NOMO-1 treated with dmso at 0.1 percent for 144 hours (cell line): ENCODE measurements around the gene PRADC1.

ENCODE experiments used
- DNase-seq: peaks from one replicate; lab custom pipeline; 2025; ENCODE audit not compliant: unreplicated experiment; lab: John Stamatoyannopoulos, UW

Gene PRADC1

DNA sequence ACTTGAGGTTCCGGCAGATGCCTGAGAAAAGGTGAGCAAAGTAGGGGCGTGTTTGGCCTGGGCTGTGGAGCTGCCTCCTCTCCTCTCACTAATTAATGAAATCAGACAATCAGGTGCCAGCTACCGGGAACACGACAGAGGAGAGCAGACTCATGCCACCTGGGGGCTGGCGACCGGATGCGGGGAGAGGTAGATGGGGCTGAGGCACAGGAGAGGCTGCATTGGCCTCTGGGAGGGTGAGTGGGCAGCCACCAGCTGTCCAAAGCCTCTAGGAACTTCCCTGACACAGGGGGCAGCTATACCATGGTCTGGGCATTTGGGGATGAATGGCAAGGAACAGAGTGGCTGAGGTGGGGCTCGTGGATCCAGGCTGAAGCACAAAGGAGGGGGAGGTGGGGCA is 26.2 kb upstream of the PRADC1 start:
- DNase-seq = no peak

DNA sequence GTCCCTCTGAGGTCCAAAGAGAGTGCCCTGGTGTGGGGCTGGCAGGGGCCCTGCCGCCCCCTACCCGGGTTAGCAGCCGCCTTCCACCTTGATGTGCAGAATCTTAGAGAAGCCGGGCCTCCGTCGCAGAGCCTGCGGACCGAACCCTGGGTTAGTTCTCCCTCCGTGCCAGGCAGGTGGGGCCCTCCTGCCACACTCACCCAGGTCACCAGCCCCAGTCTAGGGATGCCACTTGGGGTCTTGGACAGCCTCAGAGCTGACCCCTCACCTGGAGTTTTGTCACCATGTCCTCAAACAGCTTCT is 25.8 kb upstream of the PRADC1 start:
- no peak for DNase-seq

DNA sequence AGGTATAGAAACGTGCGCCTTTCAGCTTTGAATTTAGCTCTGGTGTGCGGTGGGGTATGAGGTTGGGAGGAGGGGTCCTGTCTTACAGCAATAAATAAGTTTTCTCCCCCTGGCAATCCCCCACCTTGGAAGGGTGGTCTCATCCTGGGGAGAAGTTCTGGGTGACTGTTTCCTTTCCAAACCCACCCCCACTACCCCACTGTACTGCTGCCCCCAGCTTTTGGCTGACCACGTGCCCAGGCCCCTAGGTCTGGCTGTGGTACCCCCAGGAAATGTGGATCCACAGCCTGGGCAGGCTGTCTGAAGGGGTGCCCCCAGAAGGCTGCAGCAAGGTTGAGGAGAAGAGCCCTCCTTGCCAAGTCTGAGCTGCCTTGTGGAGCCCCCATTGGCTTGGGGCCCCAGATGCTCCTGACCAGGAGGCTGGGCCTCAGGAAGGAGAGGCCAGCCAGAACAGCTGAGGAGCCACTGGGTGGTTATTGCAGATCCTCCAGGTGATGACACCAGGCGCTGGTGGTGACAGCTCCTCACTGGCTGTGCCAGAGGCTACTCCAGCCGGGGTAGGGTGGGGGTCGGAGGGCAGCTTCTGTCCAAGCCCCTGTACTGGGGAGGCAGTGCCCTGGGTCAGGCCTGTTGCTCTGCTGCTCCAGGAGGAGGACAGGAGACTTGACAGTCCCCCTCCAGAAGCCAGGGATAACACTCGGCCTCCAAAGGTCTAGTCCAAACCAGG is 25.3 kb upstream of the PRADC1 start:
- DNase-seq = no peak

DNA sequence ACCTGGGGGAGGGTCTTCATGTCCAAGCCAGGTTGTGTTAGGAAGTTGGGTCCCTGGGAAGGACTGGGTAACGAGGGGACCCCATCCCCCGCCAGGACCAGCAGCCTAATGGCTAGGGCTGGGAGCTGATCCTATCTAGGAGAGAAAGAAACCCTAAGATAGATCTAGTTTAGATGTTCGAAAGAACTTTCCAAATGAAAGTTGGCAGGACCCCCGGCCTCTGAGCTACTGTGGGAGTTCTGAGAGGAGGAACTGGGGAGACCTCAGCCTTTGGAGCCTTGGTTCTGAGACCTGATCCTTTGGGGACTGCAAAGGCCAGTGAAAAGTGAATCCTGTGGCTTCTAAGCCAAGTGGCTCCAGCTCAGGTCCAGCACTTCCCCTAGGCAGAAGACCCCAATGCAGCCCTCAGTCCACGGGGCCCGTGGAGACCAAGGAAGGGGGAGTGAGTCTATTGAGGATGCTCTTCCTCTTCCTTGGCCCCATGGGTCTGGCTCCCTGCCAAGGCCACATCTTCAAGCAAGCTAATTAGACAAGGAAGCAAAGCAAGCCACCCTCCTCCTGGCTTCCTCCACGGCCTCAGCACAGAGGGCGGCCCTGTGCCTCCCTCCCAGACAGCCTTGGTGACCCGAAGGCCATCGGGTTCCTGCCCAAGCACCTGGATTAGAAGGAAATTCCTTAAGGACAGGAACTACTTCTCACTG is 24.5 kb upstream of the PRADC1 start:
- DNase-seq = peak; percentile 8

DNA sequence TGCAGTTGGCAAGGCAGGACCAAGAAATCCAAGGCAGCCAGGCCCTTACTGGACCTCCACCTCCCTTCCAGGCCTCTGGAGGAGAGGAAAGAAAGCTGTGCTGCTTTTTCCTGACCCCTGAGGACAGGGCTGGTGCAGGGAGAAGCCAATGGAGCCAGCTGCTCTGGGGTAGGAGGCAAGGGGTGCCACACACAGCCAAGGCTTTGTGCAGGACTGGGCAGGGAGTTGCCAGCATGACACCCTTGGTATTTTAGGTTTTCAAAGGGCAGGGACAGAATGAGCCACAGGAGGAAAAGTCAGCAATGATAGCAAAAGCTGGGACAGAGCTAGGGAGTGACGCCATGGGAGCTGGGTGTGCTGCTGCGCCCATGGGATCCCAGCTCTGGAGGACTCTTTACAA is 24.0 kb upstream of the PRADC1 start:
- DNase-seq = no peak

DNA sequence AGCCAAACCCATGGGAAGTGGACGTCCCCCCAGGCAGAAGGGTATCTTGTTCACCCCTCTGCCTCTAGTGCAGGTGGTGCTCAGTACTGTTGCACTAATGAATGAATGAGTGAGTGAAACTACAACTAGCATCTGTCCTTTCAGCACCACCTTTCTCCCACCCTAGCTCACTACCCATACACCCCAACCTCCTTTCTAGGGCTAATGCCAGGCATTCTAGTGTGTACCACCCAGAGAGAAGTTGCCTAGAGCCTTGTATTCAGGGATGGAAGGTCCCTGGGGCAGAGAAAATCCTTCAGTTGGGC is 23.5 kb upstream of the PRADC1 start:
- DNase-seq = no peak

DNA sequence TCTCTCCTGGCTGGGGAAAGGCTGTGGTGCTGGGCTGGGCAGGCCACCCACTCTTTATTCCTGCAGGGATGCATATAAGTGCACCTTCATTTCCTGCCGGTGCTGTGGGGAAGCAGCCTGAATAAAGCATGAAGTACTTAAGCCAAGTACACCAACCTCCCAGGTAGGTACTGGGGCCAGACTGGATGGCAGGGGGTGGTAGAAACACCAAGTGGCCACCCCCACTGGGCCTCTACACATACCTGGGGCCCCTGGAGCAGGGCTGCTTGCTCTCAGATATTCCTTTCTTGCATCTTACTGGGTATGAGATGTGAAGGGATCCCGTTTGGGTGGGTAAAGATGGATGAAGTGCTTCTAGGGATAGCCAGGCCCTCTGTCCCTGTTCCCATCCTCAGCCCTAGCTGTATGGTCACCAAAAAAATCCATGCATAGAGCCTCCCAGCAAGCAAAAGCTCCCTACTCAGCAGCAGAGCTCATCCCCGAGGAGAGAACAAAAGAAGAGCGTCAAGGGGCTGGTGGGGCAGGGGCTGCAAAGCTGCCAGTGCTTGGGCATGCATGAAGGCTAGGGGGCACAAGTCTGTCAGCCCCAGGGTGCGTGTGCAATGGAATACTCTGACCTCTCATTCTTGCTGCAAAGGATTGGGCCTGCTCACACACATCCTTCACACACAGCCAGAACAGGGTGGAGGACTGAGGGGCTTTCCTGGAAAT is 23.0 kb upstream of the PRADC1 start:
- DNase-seq = no peak

DNA sequence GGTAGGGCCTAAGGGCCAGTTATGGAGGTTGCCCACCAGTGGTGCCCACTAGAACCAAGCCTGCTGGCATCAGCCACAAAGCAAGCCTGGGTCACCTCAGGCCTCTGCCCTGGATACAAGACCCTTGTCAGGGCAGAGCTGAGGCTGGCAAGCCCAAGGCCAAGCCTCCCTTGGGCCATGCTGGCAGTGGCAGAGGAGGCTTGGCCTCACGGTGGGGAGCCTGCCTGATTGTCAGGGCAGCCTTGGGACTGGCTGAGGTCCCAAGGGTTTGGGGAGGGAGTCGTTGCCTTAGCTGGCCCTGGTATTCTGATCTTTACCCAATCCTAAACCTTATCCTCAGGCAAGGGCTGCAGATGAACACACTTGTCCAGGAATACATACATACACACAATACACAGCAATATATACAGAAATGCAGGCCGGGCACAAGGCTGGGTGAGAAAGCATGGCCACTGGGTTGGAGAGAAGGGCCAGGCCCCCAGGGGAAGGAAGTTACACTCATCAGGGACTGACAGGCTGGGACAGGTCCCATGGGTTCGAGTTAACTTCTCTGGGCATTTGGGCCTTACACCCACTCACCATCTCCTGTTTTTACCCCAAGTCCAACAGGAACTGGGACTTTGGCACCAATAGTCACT is 22.1 kb upstream of the PRADC1 start:
- no peak for DNase-seq

DNA sequence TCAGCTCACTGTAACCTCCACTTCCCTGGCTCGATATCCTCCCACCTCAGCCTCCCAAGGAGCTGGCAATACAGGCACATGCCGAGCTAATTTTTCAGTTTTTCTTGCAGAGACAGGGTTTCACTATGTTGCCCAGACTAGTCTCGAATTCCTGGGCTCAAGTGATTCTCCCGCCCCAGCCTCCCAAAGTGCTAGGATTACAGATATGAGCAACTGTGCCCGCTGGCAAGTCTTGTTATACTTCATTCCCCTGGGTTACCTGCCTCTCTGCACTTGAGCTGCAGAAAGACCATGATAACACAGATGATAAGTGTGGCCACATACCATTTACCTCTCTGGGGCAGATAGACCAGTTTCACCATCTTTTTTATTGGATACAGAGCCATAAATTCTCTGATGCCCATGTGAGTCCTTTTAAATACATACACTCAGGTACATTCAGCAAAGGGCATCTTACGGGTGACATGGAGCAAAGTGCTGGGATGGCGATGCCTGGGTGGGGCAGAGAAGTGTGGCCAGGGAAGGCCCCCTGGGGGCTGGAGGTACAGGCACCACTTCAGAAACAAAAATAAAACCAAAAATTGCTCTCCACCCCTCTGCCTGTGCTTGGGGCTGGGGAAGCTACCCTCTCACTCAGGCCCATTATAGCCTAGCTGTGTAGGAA is 21.4 kb upstream of the PRADC1 start:
- DNase-seq = no peak

DNA sequence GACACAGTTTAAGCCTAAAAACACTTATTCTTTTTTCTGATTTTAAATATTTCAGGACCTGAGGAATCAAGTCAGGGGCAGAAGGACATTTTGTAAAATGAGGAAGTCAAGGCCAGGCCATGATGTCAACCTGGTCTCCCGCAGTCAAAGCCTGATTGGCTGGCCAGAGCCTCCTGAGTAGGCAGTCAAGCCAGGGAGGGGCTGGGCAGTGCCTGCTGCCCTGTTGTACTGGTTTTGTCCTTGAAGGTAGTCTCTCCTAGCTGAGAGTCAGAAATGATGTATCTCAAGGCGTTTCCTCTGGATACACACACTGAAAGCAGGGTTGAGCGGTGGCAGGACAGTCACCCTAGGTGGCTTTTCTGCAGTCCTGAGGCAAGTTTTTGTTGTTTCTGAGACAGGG is 20.9 kb upstream of the PRADC1 start:
- peak; percentile 30 for DNase-seq

DNA sequence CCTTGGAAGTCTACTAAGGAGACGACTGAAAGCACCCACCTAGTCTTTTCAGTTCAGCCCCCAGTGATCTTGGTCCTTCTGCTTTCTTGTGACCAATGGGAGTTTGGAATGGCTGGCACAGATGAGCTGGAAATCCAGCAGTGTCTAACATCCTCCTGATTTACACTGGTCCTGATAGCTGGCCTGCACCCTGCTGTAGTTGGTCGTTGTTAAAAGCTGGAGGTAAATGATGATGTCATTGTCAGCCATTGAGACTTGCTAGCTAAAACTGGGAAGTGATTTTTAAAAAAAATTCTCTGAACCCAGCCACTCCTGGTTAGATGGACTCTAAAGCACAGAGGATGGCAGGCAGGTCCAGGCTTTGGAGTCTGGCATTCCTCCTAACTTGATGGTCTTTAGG is 20.4 kb upstream of the PRADC1 start:
- no peak for DNase-seq

DNA sequence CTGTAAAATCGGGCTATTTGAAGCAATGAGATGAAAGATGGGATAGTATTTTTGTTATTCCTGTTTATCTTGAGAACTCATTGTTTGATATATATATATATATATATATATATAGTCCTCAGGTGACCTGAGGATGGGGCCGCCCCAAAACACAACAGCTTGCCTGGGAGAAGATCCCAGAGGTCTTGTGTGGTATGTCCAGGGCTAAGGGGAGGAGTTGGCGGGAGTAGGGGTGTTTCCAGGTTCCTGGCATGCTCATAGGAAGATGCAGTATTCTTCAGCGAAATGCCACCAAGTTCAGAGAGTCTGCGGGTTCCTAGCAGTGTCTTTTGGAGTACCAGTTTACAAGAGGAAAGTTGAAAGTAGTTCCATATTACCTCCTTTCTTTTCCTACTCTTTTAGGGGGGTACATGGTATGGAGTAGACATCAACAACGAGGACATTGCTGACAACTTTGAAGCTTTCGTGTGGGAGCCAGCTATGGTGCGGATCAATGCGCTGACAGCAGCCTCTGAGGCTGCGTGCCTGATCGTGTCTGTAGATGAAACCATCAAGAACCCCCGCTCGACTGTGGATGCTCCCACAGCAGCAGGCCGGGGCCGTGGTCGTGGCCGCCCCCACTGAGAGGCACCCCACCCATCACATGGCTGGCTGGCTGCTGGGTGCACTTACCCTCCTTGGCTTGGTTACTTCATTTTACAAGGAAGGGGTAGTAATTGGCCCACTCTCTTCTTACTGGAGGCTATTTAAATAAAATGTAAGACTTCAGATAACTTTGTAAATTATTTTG is 19.4 kb upstream of the PRADC1 start:
- DNase-seq = no peak

DNA sequence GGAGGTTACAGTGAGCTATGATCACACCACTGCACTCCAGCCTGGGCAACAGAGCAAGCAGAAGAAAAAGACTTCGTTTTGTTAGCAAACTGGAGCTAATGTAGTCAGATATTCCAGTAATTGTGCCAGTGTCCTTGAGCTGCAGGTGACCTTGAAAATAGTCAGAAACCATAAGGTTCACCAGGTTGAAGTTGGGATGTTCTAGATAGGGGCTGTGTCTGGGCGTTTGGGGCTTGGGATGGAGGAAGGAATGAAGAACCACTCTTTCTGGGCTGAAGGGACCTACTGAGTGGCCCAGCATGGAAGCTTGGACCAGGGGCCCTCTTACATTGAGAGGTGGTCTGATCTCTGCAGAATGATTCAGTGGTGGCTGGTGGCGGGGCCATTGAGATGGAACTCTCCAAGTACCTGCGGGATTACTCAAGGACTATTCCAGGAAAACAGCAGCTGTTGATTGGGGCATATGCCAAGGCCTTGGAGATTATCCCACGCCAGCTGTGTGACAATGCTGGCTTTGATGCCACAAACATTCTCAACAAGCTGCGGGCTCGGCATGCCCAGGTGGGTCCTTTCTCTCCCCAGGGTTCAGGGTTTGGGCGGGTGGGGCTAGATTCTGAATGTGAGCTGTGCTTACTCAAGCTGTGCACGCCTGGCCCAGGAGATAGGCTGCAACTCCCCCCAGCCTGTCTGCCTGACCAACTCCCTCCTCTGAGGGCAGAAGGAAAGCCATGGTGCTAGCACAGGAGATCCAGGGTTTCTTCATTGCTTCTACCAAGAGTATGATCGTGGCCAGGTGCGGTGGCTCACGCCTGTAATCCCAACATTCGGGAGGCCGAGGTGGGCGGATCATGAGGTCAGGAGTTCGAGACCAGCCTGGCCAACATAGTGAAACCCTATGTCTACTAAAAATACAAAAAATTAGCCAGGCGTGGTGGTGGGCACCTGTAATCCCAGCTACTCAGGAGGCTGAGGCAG is 18.1 kb upstream of the PRADC1 start:
- no peak for DNase-seq

DNA sequence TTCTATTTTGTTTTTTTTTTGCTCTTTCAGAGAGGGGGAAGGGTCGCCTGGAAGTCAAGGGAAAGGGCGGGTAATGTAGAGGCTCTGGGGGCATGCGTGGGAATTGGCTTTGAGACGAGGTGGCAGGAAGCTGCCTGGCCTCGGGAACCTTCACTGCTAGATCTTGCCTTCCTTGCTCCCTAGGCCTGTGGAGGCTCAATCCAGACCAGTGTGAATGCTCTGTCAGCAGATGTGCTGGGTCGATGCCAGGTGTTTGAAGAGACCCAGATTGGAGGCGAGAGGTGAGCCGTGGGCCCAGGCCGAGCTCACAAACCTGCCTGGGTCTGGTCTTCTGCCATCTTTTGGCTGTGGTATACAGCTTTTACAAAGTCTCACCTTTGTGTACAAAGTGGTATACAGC is 16.6 kb upstream of the PRADC1 start:
- DNase-seq = no peak

DNA sequence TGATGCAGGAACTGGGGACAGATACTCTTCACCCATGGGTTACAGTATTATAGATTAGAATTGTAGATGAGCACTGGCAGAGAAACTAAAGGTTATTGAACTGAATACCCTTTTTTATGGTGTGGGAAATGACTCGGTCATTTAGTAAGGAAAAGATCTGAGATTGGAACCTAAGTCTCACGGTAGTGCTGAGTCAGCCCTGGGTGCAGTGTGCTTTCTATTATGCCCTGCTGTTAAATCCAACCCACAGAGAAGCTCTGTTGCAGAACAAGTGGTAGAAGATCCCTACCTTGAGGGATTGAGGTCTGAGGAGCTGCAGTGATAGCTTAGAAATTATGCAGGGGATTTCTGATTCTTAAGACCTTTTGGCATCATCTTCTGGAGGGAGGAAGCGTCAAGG is 13.8 kb upstream of the PRADC1 start:
- DNase-seq = no peak

DNA sequence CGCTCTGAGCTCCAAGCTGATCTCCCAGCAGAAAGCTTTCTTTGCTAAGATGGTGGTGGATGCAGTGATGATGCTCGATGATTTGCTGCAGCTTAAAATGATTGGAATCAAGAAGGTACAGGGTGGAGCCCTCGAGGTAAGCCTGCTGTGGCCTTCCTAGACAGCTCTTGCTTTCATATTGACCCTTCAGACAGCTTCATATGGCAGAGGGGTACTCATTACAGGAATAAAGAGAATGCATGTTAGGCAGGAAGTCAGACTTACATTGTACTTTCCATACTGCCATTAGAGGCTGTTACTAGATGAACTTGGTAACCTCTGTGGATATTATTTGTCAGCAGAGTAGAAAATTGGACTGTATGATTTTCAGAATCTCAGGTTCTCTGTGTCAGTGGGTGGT is 11.5 kb upstream of the PRADC1 start:
- no peak for DNase-seq

DNA sequence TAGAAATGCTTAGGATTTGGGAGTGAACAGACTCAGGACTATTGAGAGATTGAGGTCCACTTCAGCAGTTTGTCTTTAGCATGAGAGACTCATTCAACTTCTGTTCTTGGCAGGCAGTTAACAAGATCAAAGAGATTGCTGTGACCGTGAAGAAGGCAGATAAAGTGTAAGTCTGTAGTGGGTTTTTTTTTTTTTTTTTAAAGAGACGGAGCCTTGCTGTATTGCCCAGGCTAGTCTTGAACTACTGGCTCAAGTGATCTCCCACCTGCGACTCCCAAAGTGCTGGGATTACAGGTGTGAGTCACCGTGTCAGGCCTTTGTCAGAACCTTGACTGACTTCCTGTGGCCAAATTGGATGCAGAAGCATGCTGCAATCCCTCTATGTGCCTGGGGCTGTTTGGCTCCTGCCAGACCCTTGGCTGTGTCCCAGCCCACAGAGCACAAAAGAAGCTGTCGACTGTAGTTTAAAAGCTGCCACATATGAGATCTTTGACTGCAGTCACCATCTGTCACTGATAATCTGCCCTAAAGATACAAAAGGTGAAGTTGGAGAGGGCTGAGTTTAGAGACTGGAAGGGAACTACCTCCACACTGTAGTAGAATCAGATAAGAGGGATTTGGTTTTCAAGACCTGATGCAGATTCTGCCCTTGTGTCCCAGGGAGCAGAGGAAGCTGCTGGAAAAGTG is 11.0 kb upstream of the PRADC1 start:
- no peak for DNase-seq

DNA sequence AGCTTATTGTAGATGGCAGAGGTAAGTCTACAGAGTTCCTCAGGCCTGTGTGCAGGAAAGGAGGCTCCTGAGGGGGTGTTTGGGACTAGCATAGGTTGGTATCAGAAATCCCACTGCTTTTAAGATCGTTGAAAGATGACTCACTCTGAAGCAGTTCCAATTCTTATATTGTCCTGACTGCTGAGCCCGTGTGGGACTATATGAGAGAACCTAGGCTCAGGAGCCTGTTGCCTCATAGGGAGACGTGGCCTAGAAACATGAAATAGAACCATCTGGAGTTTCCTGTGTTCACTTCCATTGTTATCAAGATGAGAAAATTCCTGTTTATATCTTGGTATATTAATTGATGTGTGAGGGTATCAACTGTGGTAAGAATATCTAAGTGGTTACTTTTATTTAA is 6.7 kb upstream of the PRADC1 start:
- no peak for DNase-seq

DNA sequence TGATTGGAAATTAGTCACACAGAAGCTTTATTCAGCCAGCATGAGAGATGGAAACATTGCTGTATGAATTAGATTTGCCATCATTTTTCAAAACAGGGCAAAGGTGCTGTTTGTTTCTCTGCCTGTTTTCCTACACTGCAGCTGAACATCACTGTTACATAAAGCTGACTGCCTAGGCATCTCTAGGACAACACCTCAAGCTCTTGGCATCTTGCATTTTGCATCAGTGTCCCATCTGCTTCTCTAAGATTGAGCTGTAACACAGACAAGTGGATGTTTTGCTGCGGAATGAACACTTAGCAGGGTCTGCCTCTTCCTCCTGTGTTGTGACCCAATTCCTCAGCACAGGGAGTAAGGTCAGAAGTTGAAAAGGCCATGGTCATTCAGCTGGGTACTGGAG is 5.9 kb upstream of the PRADC1 start:
- DNase-seq = no peak
